MM.1S (cell line): ENCODE measurements around the gene CBX7.

Experiments
- EZH2 ChIP-seq: fragments of 300-600 bp; sonication (generic); optimal IDR thresholded peaks from 2 replicates; pipeline ENCODE3; 2017; ENCODE audit warnings: low read depth, mild to moderate bottlenecking, antibody characterized with exemption, low read length, mixed read lengths
- EZH2phosphoT487 ChIP-seq: fragments of 300-600 bp; sonication (generic); IDR thresholded peaks from 2 replicates; pipeline ENCODE4 v1.6.1; 2018; ENCODE audit warnings: antibody characterized with exemption, low read length
- TF ChIP-seq, protein P1 (sequence below): fragments of 300-600 bp; sonication (generic); IDR thresholded peaks from 2 replicates; pipeline ENCODE4 v1.5.1; 2016; ENCODE audit warnings: antibody characterized with exemption, low read length, mixed read lengths

DNA sequence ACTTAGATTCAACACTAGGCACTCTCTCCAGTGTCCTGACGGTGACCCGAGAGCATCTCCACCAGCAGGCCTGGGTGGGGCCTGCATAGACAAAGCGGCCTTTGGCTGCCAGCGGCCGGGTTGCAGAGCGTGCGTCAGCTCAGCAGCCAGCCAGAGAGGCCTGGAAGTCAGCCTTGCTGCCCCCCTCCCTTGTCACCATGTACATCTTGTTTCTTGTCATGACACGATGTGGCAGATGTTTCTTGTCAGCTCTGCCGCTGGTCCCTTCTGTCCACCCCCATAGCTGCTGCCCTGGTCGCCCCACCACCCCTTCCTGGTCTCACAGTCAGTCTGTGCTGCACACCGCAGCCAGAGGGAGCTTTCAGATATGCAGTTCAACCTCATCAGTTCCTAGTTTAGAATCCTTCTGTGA lies 33.1 kb upstream of the CBX7 start:
- TF ChIP-seq, protein P1, sequence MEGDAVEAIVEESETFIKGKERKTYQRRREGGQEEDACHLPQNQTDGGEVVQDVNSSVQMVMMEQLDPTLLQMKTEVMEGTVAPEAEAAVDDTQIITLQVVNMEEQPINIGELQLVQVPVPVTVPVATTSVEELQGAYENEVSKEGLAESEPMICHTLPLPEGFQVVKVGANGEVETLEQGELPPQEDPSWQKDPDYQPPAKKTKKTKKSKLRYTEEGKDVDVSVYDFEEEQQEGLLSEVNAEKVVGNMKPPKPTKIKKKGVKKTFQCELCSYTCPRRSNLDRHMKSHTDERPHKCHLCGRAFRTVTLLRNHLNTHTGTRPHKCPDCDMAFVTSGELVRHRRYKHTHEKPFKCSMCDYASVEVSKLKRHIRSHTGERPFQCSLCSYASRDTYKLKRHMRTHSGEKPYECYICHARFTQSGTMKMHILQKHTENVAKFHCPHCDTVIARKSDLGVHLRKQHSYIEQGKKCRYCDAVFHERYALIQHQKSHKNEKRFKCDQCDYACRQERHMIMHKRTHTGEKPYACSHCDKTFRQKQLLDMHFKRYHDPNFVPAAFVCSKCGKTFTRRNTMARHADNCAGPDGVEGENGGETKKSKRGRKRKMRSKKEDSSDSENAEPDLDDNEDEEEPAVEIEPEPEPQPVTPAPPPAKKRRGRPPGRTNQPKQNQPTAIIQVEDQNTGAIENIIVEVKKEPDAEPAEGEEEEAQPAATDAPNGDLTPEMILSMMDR, result no peak
- TF ChIP-seq EZH2phosphoT487, result no peak
- TF ChIP-seq EZH2, result no peak
